Type B pancreatic cell (in vitro differentiated cells): Measurements from ENCODE around the gene EEPD1. TPM values are rescaled to one million over a fixed set of nuclear protein-coding genes. Genes with fewer than 3 reads are reported as not detected.

Experiments
- DNase-seq: peaks from one replicate; pipeline ENCODE4 v3.0.0; 2021; ENCODE audit warnings: mixed read lengths; ENCODE audit not compliant: unreplicated experiment; ENCODE audit errors: extremely low spot score
- H3K27ac Mint-ChIP-seq: 2 replicates; pipeline ENCODE4 v1.8.0; 2021; ENCODE audit warnings: mild to moderate bottlenecking, mixed read lengths
- H3K27me3 Mint-ChIP-seq: 2 replicates; pipeline ENCODE4 v1.8.0; 2021; ENCODE audit warnings: mixed read lengths
- H3K36me3 Mint-ChIP-seq: 2 replicates; pipeline ENCODE4 v1.8.0; 2021; ENCODE audit warnings: mixed read lengths
- H3K4me1 Mint-ChIP-seq: one replicate; pipeline ENCODE4 v1.8.0; 2021; ENCODE audit warnings: mixed read lengths; ENCODE audit not compliant: unreplicated experiment
- H3K4me3 Mint-ChIP-seq: 2 replicates; pipeline ENCODE4 v1.8.0; 2021; ENCODE audit warnings: mild to moderate bottlenecking, mixed read lengths
- H3K9me3 Mint-ChIP-seq: 2 replicates; pipeline ENCODE4 v1.8.0; 2021; ENCODE audit warnings: mixed read lengths
- total RNA-seq: library from RNA; stranded (reverse); gene quantifications from 2 replicates; pipeline ENCODE4 v1.2.1, GENCODE V29; 2021; ENCODE audit warnings: low replicate concordance
- TF ChIP-seq, protein P1 (sequence below): fragments of 200-600 bp; sonication (generic); conservative IDR thresholded peaks from 2 replicates; pipeline ENCODE4 v1.5.0; 2021; ENCODE audit warnings: antibody characterized with exemption, mild to moderate bottlenecking

The EEPD1 gene
- total RNA-seq, 1 donor from 2014 or later: 35.8 TPM

DNA sequence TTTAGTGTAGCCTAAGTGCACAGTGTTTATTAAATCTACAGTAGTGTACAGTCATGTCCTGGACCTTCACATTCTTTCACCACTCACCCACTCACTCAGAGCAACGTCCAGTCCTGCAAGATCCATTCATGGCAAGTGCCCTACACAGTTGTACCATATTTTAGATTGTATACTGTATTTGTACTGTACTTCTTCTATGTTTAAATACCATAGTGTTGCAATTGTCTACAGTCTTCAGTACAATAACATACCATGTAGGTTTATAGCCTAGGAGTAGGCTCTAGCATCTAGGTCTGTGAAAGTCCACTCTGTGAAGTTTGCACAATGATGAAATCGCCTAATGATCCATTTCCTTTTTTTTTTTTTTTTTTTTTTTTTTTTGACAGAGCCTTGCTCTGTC lies 12.0 kb downstream of the EEPD1 start:
- H3K27ac Mint-ChIP-seq: no peak overlapping the region
- no peak overlapping the region for H3K4me3 Mint-ChIP-seq
- peaks cover 25% of the 10 kb centered on the region for H3K36me3 Mint-ChIP-seq
- no peaks in the 10 kb centered on the region for H3K27me3 Mint-ChIP-seq
- peaks cover 40% of the 10 kb centered on the region for H3K4me1 Mint-ChIP-seq
- TF ChIP-seq, protein P1, sequence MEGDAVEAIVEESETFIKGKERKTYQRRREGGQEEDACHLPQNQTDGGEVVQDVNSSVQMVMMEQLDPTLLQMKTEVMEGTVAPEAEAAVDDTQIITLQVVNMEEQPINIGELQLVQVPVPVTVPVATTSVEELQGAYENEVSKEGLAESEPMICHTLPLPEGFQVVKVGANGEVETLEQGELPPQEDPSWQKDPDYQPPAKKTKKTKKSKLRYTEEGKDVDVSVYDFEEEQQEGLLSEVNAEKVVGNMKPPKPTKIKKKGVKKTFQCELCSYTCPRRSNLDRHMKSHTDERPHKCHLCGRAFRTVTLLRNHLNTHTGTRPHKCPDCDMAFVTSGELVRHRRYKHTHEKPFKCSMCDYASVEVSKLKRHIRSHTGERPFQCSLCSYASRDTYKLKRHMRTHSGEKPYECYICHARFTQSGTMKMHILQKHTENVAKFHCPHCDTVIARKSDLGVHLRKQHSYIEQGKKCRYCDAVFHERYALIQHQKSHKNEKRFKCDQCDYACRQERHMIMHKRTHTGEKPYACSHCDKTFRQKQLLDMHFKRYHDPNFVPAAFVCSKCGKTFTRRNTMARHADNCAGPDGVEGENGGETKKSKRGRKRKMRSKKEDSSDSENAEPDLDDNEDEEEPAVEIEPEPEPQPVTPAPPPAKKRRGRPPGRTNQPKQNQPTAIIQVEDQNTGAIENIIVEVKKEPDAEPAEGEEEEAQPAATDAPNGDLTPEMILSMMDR: no peak
- DNase-seq: no peak
- no peaks in the 10 kb centered on the region for H3K9me3 Mint-ChIP-seq

DNA sequence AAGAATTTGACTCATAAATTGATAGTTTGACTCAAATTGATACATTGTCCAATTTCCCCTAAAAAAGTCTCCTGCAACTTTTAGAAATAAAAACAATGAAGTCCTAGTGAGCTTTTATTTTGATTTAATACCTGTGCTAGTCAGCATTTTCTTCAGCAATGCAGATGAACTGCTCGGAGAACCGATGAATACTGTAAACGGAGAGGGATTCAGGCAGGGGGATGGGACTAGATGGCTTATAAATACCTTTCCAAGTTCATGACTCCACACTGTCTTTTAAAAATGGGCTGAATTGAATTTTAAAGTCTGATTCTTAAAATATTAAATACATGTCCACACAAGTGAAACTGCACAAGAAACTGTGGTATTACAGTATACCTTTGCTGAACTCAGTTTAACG lies 12.7 kb downstream of the EEPD1 start:
- H3K4me3 Mint-ChIP-seq: no peak overlapping the region
- peaks cover 20% of the 10 kb centered on the region for H3K36me3 Mint-ChIP-seq
- H3K27me3 Mint-ChIP-seq: no peaks in the 10 kb centered on the region
- H3K9me3 Mint-ChIP-seq: no peaks in the 10 kb centered on the region
- DNase-seq: no peak
- H3K27ac Mint-ChIP-seq: no peak overlapping the region
- H3K4me1 Mint-ChIP-seq: peaks cover 33% of the 10 kb centered on the region
- TF ChIP-seq, protein P1: no peak

DNA sequence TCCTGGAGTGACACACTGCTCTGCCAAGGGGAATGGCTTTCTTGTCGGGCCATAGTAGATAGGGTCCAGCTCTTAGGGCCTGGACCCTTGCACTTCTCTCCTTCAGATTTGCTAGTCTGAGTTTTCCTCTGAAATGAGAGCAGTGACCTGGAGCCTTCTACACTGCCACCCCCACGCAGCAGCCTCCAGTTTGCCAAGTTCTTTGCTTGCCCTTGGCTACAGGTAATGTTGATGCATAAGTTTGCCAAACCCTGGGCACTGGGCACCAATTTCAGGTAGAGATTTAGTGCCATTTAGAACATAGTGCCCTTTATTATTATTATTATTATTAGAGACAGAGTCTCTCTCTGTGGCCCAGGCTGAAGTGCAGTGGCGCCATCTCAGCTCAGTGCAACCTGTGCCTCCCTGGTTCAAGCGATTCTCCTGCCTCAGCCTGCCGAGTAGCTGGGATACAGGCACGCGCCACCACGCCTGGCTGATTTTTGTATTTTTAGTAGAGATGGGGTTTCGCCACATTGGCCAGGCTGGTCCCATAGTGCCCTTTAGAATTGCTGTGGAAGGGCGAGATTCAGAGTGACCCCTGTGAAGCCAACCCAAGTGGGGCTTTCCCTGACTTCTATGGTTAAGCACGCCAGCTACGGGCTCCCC lies 14.5 kb downstream of the EEPD1 start:
- no peaks in the 10 kb centered on the region for H3K27me3 Mint-ChIP-seq
- no peak overlapping the region for H3K27ac Mint-ChIP-seq
- DNase-seq: no peak
- peaks cover 18% of the 10 kb centered on the region for H3K4me1 Mint-ChIP-seq
- TF ChIP-seq, protein P1: no peak
- no peaks in the 10 kb centered on the region for H3K9me3 Mint-ChIP-seq
- peaks cover 19% of the 10 kb centered on the region for H3K36me3 Mint-ChIP-seq
- no peak overlapping the region for H3K4me3 Mint-ChIP-seq

DNA sequence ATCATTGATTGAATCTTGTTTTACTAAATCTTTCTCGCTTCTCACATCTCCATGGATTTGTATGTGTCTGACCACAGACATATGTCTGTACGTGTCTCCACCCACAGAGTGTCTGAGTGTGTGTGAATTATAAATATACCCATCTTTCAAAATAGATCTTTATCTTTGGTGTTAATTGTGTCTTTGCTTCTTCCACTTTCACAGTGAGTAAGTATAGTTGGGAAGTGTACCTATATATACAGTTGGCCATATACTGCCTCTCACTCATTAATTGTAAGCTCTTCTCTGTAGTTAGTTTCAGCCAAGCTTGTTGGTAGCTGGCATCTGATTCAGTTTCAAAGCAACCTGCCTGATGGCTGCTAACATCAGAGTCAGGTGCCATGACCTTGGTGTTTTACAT lies 18.4 kb downstream of the EEPD1 start:
- no peak overlapping the region for H3K27ac Mint-ChIP-seq

DNA sequence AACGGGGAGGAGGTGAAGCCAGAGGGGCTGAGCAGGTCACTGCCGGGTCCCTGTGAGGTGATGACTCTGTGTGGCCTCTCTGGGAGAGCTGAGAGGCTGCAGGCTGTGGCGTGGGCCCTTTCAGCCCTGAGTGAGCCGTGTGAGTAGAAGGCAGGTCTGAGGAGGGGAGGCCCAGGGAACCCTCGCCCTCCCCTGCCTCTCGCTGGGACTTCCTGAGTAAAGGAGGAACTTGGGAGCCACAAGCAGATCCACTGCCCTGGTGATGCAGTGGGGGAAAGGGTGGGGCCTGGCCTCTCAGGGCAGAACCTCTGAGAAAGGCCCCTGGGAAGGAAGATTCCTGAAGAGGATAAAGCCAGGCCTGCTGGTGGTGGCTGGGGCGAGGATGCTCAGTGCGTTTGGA lies 22.8 kb downstream of the EEPD1 start:
- no peak for DNase-seq
- TF ChIP-seq, protein P1: no peak
- H3K36me3 Mint-ChIP-seq: peaks cover 11% of the 10 kb centered on the region
- no peaks in the 10 kb centered on the region for H3K4me1 Mint-ChIP-seq
- no peak overlapping the region for H3K27ac Mint-ChIP-seq
- H3K4me3 Mint-ChIP-seq: no peak overlapping the region
- no peaks in the 10 kb centered on the region for H3K27me3 Mint-ChIP-seq
- H3K9me3 Mint-ChIP-seq: no peaks in the 10 kb centered on the region

More for the DNA sequence above, 18.4 kb downstream of the EEPD1 start:
- TF ChIP-seq, protein P1: no peak
- no peaks in the 10 kb centered on the region for H3K27me3 Mint-ChIP-seq
- peaks cover 5% of the 10 kb centered on the region for H3K4me1 Mint-ChIP-seq
- no peak for DNase-seq
- H3K36me3 Mint-ChIP-seq: peaks cover 19% of the 10 kb centered on the region
- no peak overlapping the region for H3K4me3 Mint-ChIP-seq
- no peaks in the 10 kb centered on the region for H3K9me3 Mint-ChIP-seq
